Inflammatory macrophage (primary cell): ENCODE data around the gene OR52E1.

Experiments used
- DNase-seq, 2 donors: peaks; one replicate each; pipeline ENCODE4 v3.0.0-alpha.2; 2020 to 2022

Gene OR52E1

DNA sequence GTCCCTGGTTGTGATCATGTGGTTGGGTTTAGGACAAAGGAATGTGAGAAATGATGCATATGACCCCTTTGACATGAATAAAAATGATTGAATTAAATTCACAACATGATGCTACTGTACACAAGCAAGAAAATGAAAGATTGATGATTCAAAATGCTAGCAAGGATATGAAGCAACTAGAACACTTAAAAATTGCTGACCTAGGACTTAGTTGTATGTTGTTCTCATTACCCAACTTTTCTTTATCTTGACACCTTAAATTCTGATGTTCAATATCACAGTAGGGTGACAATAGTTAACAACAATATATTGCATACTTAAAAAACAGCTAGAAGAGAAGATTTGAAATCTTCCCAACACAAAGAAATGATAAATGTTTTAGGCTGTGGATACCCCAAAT is 48.2 kb downstream of the OR52E1 start:
- no peak for DNase-seq

DNA sequence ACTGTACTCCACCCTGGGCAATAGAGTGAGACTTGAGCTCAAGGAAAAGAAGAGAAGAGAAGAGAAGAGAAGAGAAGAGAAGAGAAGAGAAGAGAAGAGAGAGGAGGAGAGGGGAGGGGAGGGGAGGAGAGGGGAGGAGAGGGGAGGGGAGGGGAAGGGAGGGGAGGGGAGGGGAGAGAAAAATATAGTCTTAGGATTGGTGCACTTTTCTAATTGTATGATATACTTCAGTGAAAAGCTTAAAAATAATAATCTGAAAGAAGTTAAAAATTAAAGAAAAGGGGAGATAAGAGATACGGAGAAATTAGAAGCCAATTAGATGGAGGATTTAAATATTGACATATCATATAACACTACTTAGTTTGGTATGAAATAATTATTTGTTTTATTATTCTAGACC is 49.5 kb downstream of the OR52E1 start:
- DNase-seq: no peak
